AG04450 (cell line): Measurements from ENCODE around the gene AMPD2. TPM values are rescaled to one million over a fixed set of nuclear protein-coding genes. Genes with fewer than 3 reads are reported as not detected.
A peak's percentile ranks its signal among the peaks of the same experiment; 100 is the strongest.

Source experiments
- CTCF ChIA-PET: fragments of 300-600, 350-600 bp; formaldehyde crosslinking; extraction: SDS; loops from one replicate; lab custom pipeline; 2022; ENCODE audit warnings: antibody characterized with exemption, inconsistent platforms; lab: Charles Lee
- POLR2A ChIA-PET: fragments of 350-600 bp; formaldehyde crosslinking; extraction: SDS; loops from one replicate; lab custom pipeline; 2021; ENCODE audit warnings: antibody characterized with exemption, inconsistent platforms; lab: Yijun Ruan, JAX
- DNase-seq: peaks from one replicate; pipeline ENCODE4 v3.0.0-alpha.2; 2011; ENCODE audit warnings: low read depth, low spot score
- H3K27ac ChIP-seq: one replicate; pipeline ENCODE4 v1.5.1; 2012; ENCODE audit warnings: low read depth, low read length, control low read depth
- H3K27me3 ChIP-seq: one replicate; pipeline ENCODE4 v1.6.0; 2012; ENCODE audit warnings: low read length; ENCODE audit not compliant: control insufficient read depth, insufficient read depth
- H3K4me3 ChIP-seq: 2 replicates; pipeline ENCODE4 v1.5.1; 2011; ENCODE audit warnings: mild to moderate bottlenecking, low read depth, low read length, control low read depth
- H3K9me3 ChIP-seq: 2 replicates; pipeline ENCODE4 v1.5.1; 2012; ENCODE audit warnings: low read length; ENCODE audit not compliant: control insufficient read depth, insufficient read depth
- polyA plus RNA-seq: library from polyadenylated mRNA; depleted of rRNA; stranded (reverse); fragments of >200 nt; gene quantifications from 2 replicates; pipeline ENCODE4 v1.2.3, GENCODE V29; 2011
- TF ChIP-seq, protein P1 (sequence below): IDR thresholded peaks from 2 replicates; pipeline ENCODE4 v1.5.1; 2011; ENCODE audit warnings: low read depth, low read length, control low read depth, inconsistent platforms

AMPD2 gene
- polyA plus RNA-seq, 1 experiment = 35.4 TPM

DNA sequence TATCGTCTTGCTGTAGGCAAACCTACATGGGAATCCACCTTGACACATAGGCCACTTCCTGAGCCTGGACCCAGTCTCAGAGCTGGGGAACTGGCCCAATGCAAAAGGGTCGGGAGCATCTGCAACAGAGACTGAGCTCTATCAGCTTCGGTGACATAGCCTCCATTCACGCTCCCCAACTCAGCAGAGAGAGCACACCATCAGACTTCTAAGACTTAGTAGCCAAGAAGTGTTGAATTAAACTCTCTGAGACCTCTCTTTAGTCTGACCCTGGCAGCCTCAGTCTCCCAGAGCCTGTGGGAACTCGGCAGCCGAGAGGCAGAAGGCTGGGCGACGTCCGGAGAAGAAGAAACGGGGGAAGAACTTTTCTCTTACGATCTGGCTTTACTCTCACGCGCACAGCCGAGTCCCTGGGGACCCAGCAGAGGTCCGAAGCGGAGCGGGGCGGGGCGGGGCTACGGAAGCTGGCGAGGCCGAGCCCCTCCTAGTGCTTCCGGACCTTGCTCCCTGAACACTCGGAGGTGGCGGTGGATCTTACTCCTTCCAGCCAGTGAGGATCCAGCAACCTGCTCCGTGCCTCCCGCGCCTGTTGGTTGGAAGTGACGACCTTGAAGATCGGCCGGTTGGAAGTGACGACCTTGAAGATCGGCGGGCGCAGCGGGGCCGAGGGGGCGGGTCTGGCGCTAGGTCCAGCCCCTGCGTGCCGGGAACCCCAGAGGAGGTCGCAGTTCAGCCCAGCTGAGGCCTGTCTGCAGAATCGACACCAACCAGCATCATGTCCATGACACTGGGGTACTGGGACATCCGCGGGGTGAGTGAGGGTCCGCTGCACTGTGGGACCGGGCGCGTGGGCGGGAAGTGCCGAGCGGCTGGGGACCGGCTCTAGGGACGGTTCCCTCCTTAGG is 36.2 kb downstream of the AMPD2 start, which contains the start of gene GSTM4:
TSS of gene GSTM4 (plus strand) at position 485 of the 905 bp plus-strand sequence. CDS start at position 776, 291 bp downstream.
- TF ChIP-seq, protein P1, sequence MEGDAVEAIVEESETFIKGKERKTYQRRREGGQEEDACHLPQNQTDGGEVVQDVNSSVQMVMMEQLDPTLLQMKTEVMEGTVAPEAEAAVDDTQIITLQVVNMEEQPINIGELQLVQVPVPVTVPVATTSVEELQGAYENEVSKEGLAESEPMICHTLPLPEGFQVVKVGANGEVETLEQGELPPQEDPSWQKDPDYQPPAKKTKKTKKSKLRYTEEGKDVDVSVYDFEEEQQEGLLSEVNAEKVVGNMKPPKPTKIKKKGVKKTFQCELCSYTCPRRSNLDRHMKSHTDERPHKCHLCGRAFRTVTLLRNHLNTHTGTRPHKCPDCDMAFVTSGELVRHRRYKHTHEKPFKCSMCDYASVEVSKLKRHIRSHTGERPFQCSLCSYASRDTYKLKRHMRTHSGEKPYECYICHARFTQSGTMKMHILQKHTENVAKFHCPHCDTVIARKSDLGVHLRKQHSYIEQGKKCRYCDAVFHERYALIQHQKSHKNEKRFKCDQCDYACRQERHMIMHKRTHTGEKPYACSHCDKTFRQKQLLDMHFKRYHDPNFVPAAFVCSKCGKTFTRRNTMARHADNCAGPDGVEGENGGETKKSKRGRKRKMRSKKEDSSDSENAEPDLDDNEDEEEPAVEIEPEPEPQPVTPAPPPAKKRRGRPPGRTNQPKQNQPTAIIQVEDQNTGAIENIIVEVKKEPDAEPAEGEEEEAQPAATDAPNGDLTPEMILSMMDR = no peak
- DNase-seq = no peak
- Histone ChIP-seq H3K4me3 (peak within 1 kb of the TSS; percentile 84), H3K9me3 (no peaks in the 10 kb centered on the region), H3K27me3 (no peaks in the 10 kb centered on the region), H3K27ac (no peak within 1 kb of the TSS)
- CTCF ChIA-PET = interaction anchor here (0.7 to 2.9 kb wide), 4 partner anchors 13 to 329 kb away, joined by 3 to 22 read pairs (median 4); partner anchors contain the start of gene AHCYL1
- POLR2A ChIA-PET = interaction anchor here (0.7 to 1.5 kb wide), 2 partner anchors 15 to 109 kb away, joined by 3 to 4 read pairs; no protein-coding TSS in a partner anchor

DNA sequence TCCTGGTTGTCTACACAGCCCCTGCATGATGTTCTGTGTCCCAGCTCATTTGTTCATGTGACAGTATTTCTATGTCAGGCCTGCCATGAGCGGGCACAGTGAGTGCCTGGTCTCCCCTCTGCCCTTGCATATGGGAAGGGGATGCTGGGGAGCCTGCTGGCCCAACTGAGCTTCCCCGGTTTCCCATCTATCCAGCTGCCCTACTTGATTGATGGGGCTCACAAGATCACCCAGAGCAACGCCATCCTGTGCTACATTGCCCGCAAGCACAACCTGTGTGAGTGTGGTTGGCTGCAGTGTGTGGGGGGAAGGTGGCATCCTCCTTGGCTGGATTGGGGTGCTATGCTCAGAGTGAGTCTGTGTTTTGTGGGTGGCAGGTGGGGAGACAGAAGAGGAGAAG is 37.8 kb downstream of the AMPD2 start:
- TF ChIP-seq, protein P1 = no peak
- no peaks in the 10 kb centered on the region for H3K27me3 ChIP-seq
- H3K4me3 ChIP-seq = no peak overlapping the region
- POLR2A ChIA-PET = no interaction called here
- CTCF ChIA-PET = interaction anchor here (2.9 kb wide), 1 partner anchor 17 kb away, joined by 22 read pairs; no protein-coding TSS in a partner anchor
- H3K27ac ChIP-seq = no peak overlapping the region
- DNase-seq = no peak
- H3K9me3 ChIP-seq = no peaks in the 10 kb centered on the region

DNA sequence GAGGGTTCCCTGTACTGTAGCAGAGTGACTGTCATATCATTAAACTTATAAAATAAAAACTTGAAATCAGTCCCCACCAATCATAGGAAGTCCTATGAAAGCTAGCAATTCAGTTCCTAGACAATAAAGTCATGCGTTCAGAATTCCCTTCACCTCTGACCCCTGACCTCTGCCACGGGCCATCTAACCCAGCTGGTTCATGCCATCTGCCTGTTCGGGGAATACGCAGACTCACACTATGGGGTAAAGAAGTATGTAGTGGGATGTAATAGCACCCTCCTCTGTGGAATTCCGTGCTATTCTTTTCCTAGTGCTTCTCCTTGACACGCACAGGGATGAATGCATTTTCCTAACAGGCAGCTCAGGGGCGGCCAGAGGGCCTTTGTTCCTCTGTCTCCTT is 38.3 kb downstream of the AMPD2 start:
- Histone ChIP-seq H3K4me3 (no peak overlapping the region), H3K27ac (no peak overlapping the region), H3K9me3 (no peaks in the 10 kb centered on the region), H3K27me3 (no peaks in the 10 kb centered on the region)
- DNase-seq = no peak
- ChIA-PET POLR2A (no interaction called here), CTCF (interaction anchor here (0.6 to 1.1 kb wide), 3 partner anchors 8 to 326 kb away, joined by 3 to 8 read pairs (median 5); no protein-coding TSS in a partner anchor)
- TF ChIP-seq, protein P1 = no peak

DNA sequence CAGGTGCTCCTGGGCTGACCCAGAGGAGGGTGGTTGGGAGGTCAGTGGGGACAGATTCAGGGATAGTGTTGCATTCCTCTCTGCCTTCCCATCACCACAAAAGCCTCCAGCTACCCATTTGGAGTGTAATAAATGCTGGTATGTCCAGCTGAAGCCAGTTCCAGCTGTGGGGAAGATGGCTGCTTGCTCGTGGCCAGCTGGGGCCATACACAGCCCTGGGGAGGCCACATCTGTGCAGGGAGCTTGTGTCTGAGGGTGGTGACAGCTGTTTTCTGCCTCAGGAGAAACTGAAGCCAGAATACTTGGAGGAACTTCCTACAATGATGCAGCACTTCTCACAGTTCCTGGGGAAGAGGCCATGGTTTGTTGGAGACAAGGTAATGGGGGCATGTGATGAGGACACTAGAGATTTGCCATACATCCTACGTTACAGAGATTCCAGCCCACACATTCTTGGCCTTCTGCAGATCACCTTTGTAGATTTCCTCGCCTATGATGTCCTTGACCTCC is 39.0 kb downstream of the AMPD2 start:
- Histone ChIP-seq H3K27ac (no peak overlapping the region), H3K9me3 (no peaks in the 10 kb centered on the region), H3K27me3 (no peaks in the 10 kb centered on the region), H3K4me3 (no peak overlapping the region)
- TF ChIP-seq, protein P1 = no peak
- POLR2A ChIA-PET = no interaction called here
- DNase-seq = no peak
- CTCF ChIA-PET = interaction anchor here (0.6 to 1.1 kb wide), 3 partner anchors 9 to 325 kb away, joined by 3 to 8 read pairs (median 5); no protein-coding TSS in a partner anchor

DNA sequence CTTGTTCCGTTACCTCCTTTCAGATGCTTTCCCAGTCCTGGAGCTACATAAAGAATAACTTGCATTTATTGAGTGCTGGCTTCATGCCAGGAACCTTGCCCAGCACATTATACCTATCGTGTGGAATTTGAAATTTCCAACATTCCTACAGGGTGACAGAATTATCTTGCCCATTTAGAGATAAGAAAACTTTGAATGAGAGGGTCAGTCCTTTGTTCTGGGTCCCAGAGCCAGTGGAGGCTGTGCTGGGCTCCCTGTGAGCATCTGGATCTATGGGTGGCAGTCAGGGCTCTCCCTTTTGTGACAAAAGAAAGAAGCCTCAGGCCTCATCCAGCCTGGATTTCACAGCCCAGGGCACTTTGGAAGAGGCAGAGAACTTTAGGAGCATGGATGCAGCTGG is 39.5 kb downstream of the AMPD2 start:
- no peak for DNase-seq
- Histone ChIP-seq H3K9me3 (no peaks in the 10 kb centered on the region), H3K27me3 (no peaks in the 10 kb centered on the region), H3K4me3 (no peak overlapping the region), H3K27ac (no peak overlapping the region)
- TF ChIP-seq, protein P1 = no peak
- POLR2A ChIA-PET = no interaction called here
- CTCF ChIA-PET = no interaction called here
